ENCODE data around the gene ZNF20. TPM values are rescaled to one million over a fixed set of nuclear protein-coding genes. Genes with fewer than 3 reads are reported as not detected.

The ZNF20 gene
- polyA plus RNA-seq, 1 donor from 2014 or later, result 12.0 TPM

- Histone ChIP-seq H3K9ac (ENCODE audit: low read length) (peak within 1 kb of the TSS; percentile 97), H3K4me3 (ENCODE audit: low read length) (peak within 1 kb of the TSS; percentile 99), H3K79me2 (replicated peaks; ENCODE audit: insufficient read depth, low read length) (peaks cover 46% of the 10 kb centered on the region), H3K9me3 (ENCODE audit: low read length) (no peaks in the 10 kb centered on the region), H3K4me2 (ENCODE audit: low read length) (peak within 1 kb of the TSS; percentile 81), H3K9me2 (ENCODE audit: insufficient read depth, low read length) (no peaks in the 10 kb centered on the region), H3K27me3 (ENCODE audit: insufficient read depth, low read depth, low read length) (no peaks in the 10 kb centered on the region), H2AFZ (ENCODE audit: low read depth, low read length) (peak within 1 kb of the TSS; percentile 79), H3K27ac (ENCODE audit: low read length) (peak within 1 kb of the TSS; percentile 96), H3K36me3 (ENCODE audit: insufficient read depth, low read length) (peaks cover 6% of the 10 kb centered on the region), H4K20me1 (ENCODE audit: insufficient read depth) (no peaks in the 10 kb centered on the region), H3F3A (ENCODE audit: insufficient read depth, low read length, poor library complexity, severe bottlenecking) (no peaks in the 10 kb centered on the region)
- TF ChIP-seq RAD21 (conservative IDR thresholded peaks at IDR 0.05) (no peak), POLR2AphosphoS5 (IDR thresholded peaks at IDR 0.05) (peak; percentile 94), TAF1 (IDR thresholded peaks at IDR 0.05; ENCODE audit: low read depth) (peak; percentile 72), SMC3 (conservative IDR thresholded peaks at IDR 0.05; ENCODE audit: poor library complexity) (no peak), EP300 (conservative IDR thresholded peaks at IDR 0.05; ENCODE audit: poor library complexity, severe bottlenecking) (no peak), MXI1 (conservative IDR thresholded peaks at IDR 0.05; ENCODE audit: poor library complexity, severe bottlenecking) (peak; percentile 41), CTCF (IDR thresholded peaks at IDR 0.05; ENCODE audit: poor library complexity, severe bottlenecking) (no peak), REST (IDR thresholded peaks at IDR 0.05; ENCODE audit: borderline replicate concordance) (peak; percentile 98)
Measured at GRCh38 chr19:12156223-12157058, 16.3 kb upstream of the ZNF20 start, which contains the start of gene ZNF625. TSS of gene ZNF625 (minus strand) at chr19:12156734. CDS start at chr19:12156558, 176 bp downstream.

DNA sequence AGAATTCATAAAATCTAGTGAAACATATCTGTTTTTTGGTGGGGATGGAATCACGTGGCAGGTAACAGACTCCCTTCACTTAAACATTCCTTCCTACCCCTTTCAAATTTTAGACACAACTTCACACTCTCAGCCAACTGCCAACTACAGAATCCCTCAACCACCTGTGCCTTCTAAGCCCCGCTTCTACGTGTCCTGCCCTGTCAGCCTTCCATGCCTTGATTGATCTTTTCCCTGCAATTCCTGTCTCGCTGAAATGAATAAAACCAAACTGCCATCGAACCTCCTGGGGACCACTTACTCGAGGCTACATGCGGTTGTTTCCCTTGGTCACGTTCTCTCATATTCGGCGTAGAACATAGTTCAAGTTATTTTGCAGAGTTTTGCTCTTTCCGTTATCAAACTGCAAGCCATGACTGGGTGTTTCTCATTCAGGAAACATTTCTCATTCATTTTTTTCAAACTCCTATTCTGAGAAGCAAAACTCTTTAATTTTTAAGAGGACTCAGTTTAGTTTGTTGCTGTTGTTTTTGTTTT, 15.2 kb upstream of the ZNF20 start:
- Histone ChIP-seq H3K36me3 (ENCODE audit: insufficient read depth, low read length) (peaks cover 6% of the 10 kb centered on the region), H4K20me1 (ENCODE audit: insufficient read depth) (no peaks in the 10 kb centered on the region), H3F3A (ENCODE audit: insufficient read depth, low read length, poor library complexity, severe bottlenecking) (no peaks in the 10 kb centered on the region), H2AFZ (ENCODE audit: low read depth, low read length) (no peak overlapping the region), H3K27me3 (ENCODE audit: insufficient read depth, low read depth, low read length) (no peaks in the 10 kb centered on the region), H3K9me2 (ENCODE audit: insufficient read depth, low read length) (no peaks in the 10 kb centered on the region), H3K27ac (ENCODE audit: low read length) (peak overlapping the region; percentile 96), H3K9me3 (ENCODE audit: low read length) (no peaks in the 10 kb centered on the region), H3K9ac (ENCODE audit: low read length) (peak overlapping the region; percentile 97), H3K4me2 (ENCODE audit: low read length) (peak overlapping the region; percentile 47), H3K4me3 (ENCODE audit: low read length) (peak overlapping the region; percentile 99), H3K79me2 (replicated peaks; ENCODE audit: insufficient read depth, low read length) (peaks cover 54% of the 10 kb centered on the region)
- TF ChIP-seq RAD21 (conservative IDR thresholded peaks at IDR 0.05) (no peak), EZH2 (IDR thresholded peaks at IDR 0.05; ENCODE audit: borderline replicate concordance, insufficient read depth, low read length, poor library complexity, severe bottlenecking) (no peak), EP300 (conservative IDR thresholded peaks at IDR 0.05; ENCODE audit: poor library complexity, severe bottlenecking) (no peak), TAF1 (IDR thresholded peaks at IDR 0.05; ENCODE audit: low read depth) (no peak), POLR2AphosphoS5 (IDR thresholded peaks at IDR 0.05) (no peak), REST (IDR thresholded peaks at IDR 0.05; ENCODE audit: borderline replicate concordance) (no peak), MXI1 (conservative IDR thresholded peaks at IDR 0.05; ENCODE audit: poor library complexity, severe bottlenecking) (no peak), CTCF (IDR thresholded peaks at IDR 0.05; ENCODE audit: poor library complexity, severe bottlenecking) (no peak), SMC3 (conservative IDR thresholded peaks at IDR 0.05; ENCODE audit: poor library complexity) (no peak)
